Suprapubic skin (tissue), 4 donors: ENCODE results near the gene CAPN7. TPM values are rescaled to one million over a fixed set of nuclear protein-coding genes. Genes with fewer than 3 reads are reported as not detected.

Experiments used
- DNase-seq, 2 donors: peaks; one replicate each; pipeline ENCODE4 v3.0.0-alpha.2; 2019; ENCODE audit warnings: low spot score in 2 of 2
- H3K27ac ChIP-seq: fragments of 200-600 bp; sonication (generic); one replicate; pipeline ENCODE4 v1.5.1; 2019
- H3K27me3 ChIP-seq: fragments of 200-600 bp; sonication (generic); one replicate; pipeline ENCODE4 v1.5.1; 2019
- H3K36me3 ChIP-seq: fragments of 200-600 bp; sonication (generic); one replicate; pipeline ENCODE4 v1.5.1; 2019
- H3K4me1 ChIP-seq: fragments of 200-600 bp; sonication (generic); one replicate; pipeline ENCODE4 v1.5.1; 2019
- H3K4me3 ChIP-seq: fragments of 200-600 bp; sonication (generic); one replicate; pipeline ENCODE4 v1.5.1; 2019; ENCODE audit warnings: mild to moderate bottlenecking
- H3K9me3 ChIP-seq: fragments of 200-600 bp; sonication (generic); one replicate; pipeline ENCODE4 v1.5.1; 2019
- EP300 ChIP-seq: sonication (generic); formaldehyde crosslinking; IDR thresholded peaks from one replicate; pipeline ENCODE4 v1.6.1; 2017; ENCODE audit warnings: antibody characterized with exemption
- POLR2A ChIP-seq, 2 donors: fragments of 450-650 bp; IDR thresholded peaks; one replicate each; pipeline ENCODE4 v1.6.1; 2017; ENCODE audit warnings: antibody characterized with exemption in 2 of 2, mild to moderate bottlenecking in 2 of 2, moderate library complexity in 2 of 2
- POLR2AphosphoS5 ChIP-seq, 3 donors: sonication (generic); formaldehyde crosslinking; IDR thresholded peaks; one replicate each; pipeline ENCODE4 v1.6.1; 2017; ENCODE audit warnings: antibody characterized with exemption in 3 of 3
- WGBS: methylation state at CpG from one replicate; pipeline ENCODE4 v1.1.5; 2018; 5-methylcytosine and 5-hydroxymethylcytosine counted together
- total RNA-seq, 4 donors: library from RNA; depleted of rRNA; stranded (reverse); fragments of >200 nt; gene quantifications; one replicate each; pipeline ENCODE4 v1.1.0, GENCODE V29; 2016
- TF ChIP-seq, protein P1 (sequence below), 2 donors: fragments of 200-600 bp in 1 of 2; fragments of 450-650 bp in 1 of 2; sonication (generic) in 1 of 2; IDR thresholded peaks; one replicate each; pipeline ENCODE4 v1.5.1; 2016 to 2019; ENCODE audit warnings: antibody characterized with exemption in 2 of 2, mild to moderate bottlenecking in 1 of 2, moderate library complexity in 1 of 2

Gene CAPN7
- total RNA-seq, 4 donors from 2014 or later: 32.0 to 112 (median 38.2) TPM

DNA sequence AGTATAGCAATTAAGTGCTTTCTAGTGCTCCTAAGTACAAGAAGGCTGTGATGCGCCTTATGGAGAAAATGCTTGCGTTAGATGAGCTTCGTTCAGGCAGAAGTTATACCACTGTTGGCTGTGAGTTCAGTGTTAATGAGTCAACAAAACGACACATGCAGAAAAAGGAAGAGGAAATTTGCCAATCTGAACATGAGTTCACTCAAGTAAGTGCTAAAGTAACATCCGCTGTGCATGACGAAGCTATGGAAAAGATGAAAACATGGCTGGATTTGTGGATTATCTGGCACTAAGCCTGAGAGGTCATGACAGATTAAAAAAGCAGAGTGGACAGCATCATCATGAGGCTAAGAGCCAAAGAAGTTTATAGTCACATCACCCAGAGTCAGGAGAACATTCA, 89.5 kb downstream of the CAPN7 start:
- Histone ChIP-seq H3K9me3 (no peaks in the 10 kb centered on the region), H3K4me3 (no peak overlapping the region), H3K27me3 (no peaks in the 10 kb centered on the region), H3K36me3 (no peaks in the 10 kb centered on the region), H3K27ac (peak overlapping the region; percentile 73), H3K4me1 (peaks cover 53% of the 10 kb centered on the region)
- 55% methylated on average over 6 of the region's 6 CpGs for WGBS
- DNase-seq: no peak
- TF ChIP-seq, protein P1, sequence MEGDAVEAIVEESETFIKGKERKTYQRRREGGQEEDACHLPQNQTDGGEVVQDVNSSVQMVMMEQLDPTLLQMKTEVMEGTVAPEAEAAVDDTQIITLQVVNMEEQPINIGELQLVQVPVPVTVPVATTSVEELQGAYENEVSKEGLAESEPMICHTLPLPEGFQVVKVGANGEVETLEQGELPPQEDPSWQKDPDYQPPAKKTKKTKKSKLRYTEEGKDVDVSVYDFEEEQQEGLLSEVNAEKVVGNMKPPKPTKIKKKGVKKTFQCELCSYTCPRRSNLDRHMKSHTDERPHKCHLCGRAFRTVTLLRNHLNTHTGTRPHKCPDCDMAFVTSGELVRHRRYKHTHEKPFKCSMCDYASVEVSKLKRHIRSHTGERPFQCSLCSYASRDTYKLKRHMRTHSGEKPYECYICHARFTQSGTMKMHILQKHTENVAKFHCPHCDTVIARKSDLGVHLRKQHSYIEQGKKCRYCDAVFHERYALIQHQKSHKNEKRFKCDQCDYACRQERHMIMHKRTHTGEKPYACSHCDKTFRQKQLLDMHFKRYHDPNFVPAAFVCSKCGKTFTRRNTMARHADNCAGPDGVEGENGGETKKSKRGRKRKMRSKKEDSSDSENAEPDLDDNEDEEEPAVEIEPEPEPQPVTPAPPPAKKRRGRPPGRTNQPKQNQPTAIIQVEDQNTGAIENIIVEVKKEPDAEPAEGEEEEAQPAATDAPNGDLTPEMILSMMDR (IDR thresholded peaks at IDR 0.05): no peak
- TF ChIP-seq EP300: no peak
- TF ChIP-seq POLR2AphosphoS5 (IDR thresholded peaks at IDR 0.05): peak in 2 of 3 donors; percentile 18 to 90
- no peak for TF ChIP-seq POLR2A (IDR thresholded peaks at IDR 0.05)

DNA sequence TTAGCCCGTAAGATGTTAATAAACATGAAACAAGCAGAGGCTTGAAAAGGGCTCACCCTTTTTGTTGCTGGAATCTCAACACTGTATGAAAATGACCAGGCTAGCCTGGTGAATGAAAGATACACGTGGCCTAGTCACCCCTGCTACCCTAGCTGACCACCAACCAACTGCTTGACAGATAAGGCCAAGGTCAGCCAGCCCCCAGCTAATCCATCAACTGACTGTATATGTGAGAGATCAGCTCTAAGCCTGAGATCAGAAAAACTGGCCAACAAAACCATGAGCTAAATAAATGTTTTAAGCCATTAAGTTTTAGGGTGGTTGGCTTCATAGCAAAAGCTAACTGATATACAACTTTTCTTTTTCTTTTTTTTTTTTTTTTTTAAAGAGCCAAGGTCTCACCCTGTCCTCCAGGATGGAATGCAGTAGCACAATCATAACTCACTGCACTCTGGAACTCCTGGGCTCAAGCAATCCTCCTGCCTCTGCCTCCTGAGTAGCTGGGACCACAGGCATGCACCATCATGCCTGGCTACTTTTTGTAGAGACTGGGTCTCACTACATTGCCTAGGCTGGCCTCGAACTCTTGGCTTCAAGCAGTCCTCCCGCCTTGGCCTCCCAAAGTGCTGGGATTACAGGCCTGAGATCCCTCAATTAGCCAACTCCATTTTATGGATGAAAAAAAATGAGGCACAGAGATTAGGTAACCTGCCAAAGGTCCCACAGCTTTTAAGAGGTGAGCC, 91.7 kb downstream of the CAPN7 start:
- peaks cover 34% of the 10 kb centered on the region for H3K4me1 ChIP-seq
- 69% methylated on average over 4 of the region's 4 CpGs for WGBS
- DNase-seq: peak in 1 of 2 donors; percentile 31
- no peaks in the 10 kb centered on the region for H3K27me3 ChIP-seq
- no peak overlapping the region for H3K4me3 ChIP-seq
- no peak overlapping the region for H3K27ac ChIP-seq
- H3K36me3 ChIP-seq: peaks cover 8% of the 10 kb centered on the region
- TF ChIP-seq POLR2AphosphoS5 (IDR thresholded peaks at IDR 0.05) (no peak), EP300 (no peak), POLR2A (IDR thresholded peaks at IDR 0.05) (no peak)
- TF ChIP-seq, protein P1 (IDR thresholded peaks at IDR 0.05): no peak
- H3K9me3 ChIP-seq: no peaks in the 10 kb centered on the region

DNA sequence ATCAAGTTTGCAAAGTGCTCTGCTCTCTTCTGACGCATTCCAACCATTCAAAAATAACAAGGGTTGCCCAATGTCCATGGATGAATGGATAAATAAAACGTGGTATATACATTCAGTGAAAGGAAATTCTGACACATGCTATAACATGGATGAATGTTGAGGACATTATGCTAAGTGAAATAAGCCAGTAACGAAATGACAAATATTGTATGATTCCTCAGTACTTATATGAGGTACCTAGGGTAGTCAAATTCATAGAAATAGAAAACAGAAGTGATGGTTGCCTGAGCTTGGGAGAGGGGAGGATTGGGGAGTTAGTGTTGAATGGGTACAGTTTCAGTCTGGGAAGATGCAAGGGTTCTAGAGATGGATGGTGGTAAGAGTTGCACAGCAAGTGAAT, 92.5 kb downstream of the CAPN7 start:
- H3K36me3 ChIP-seq: peaks cover 8% of the 10 kb centered on the region
- peaks cover 26% of the 10 kb centered on the region for H3K4me1 ChIP-seq
- 86% methylated on average over 3 of the region's 3 CpGs for WGBS
- no peak for DNase-seq
- peak overlapping the region; percentile 18 for H3K27ac ChIP-seq
- no peaks in the 10 kb centered on the region for H3K9me3 ChIP-seq
- H3K27me3 ChIP-seq: no peaks in the 10 kb centered on the region
- H3K4me3 ChIP-seq: no peak overlapping the region
- TF ChIP-seq EP300: no peak
- TF ChIP-seq POLR2A (IDR thresholded peaks at IDR 0.05): no peak
- TF ChIP-seq, protein P1 (IDR thresholded peaks at IDR 0.05): no peak
- no peak for TF ChIP-seq POLR2AphosphoS5 (IDR thresholded peaks at IDR 0.05)

DNA sequence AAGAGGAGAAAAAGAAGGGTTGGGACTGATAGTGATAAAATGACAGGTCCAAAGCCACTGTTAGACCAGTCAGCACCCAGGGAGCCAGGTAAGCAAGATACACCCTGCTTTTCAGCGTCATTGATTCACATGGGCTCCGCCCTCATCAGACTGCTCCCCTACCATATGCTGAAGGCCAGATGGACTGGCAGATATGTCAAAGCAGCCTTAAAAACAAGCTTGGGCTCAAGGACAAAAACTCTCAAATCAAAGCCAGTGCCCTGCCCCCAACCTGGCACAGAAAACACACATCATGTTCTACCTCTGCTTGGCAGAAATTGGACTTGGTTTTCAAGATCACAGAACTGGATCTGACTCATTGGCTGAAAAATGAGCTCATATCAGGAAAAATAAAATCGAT, 93.0 kb downstream of the CAPN7 start:
- Histone ChIP-seq H3K4me1 (peaks cover 25% of the 10 kb centered on the region), H3K27me3 (no peaks in the 10 kb centered on the region), H3K36me3 (peaks cover 12% of the 10 kb centered on the region), H3K4me3 (no peak overlapping the region), H3K9me3 (no peaks in the 10 kb centered on the region), H3K27ac (peak overlapping the region; percentile 18)
- 44% methylated on average over 3 of the region's 3 CpGs for WGBS
- DNase-seq: peak in 1 of 2 donors; percentile 50
- TF ChIP-seq EP300 (no peak), POLR2AphosphoS5 (IDR thresholded peaks at IDR 0.05) (no peak), POLR2A (IDR thresholded peaks at IDR 0.05) (no peak)
- TF ChIP-seq, protein P1 (IDR thresholded peaks at IDR 0.05): no peak

DNA sequence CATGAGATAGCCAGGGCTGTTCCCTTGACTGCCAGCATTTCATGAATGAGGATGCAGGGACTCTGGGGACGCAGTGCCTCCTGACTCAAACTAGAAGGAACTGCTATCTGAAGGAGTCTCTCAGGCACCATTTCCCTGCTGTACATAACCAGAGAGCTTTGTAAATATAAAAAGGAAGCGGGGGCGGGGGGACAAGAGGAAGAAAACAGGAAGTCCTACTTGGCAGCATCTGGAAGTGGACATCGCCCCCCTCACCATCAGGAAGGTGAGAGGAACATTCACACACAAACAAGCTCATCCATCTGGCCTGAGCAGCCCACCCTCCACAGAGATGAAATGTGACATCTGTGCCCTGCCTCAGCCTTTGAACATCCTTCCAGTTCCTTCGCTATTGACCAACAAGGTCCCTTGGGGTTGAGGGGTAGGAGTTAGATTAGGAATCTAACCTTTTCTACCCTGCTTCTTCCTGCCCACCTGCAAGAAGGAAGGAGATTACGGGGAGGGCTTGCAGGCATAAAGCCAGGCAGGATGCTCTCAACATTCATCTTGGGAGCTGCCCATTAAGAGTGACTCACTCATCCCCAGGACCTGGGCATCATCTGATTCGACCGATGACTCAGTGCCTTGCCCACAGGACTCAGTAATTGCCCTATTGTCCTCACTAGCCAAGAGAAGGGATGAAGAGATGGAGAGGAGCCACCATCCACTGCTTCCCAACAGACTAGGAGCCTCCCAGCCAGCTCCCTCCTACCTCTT, 94.5 kb downstream of the CAPN7 start:
- Histone ChIP-seq H3K27me3 (no peaks in the 10 kb centered on the region), H3K9me3 (no peaks in the 10 kb centered on the region), H3K27ac (no peak overlapping the region), H3K4me3 (no peak overlapping the region), H3K4me1 (peaks cover 22% of the 10 kb centered on the region), H3K36me3 (peaks cover 12% of the 10 kb centered on the region)
- TF ChIP-seq POLR2AphosphoS5 (IDR thresholded peaks at IDR 0.05) (no peak), EP300 (no peak), POLR2A (IDR thresholded peaks at IDR 0.05) (no peak)
- TF ChIP-seq, protein P1 (IDR thresholded peaks at IDR 0.05): no peak
- DNase-seq: peak in 1 of 2 donors; percentile 70
- 54% methylated on average over 7 of the region's 8 CpGs for WGBS
